Measurements from ENCODE around the gene SNX8.

Gene SNX8

DNA sequence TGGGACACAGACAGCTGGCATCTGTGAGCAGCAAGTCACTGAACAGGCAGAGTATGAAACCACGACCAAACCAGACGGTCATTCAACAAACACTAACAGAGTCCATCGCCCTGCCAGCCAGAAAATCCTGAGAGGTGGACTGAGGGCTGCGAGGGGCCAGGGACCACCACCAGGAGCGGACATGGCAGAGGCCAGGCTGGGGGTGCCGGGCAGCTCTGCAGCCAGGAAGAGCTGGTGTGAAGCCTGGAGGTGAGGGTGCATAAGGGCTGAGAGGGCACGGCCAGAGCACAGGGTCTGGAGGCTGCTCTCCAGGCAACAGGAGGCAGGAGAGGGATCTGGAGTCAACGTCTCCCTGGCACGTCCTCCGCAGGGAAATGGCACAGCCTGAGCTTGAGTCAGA is 97.0 kb downstream of the SNX8 start:
- no peaks in the 10 kb centered on the region for H3K27me3 Mint-ChIP-seq
- no peak for DNase-seq (ENCODE audit: low spot score in 2 of 2)
- H3K9me3 Mint-ChIP-seq, result no peaks in the 10 kb centered on the region
- no peaks in the 10 kb centered on the region for H3K4me1 Mint-ChIP-seq
- ATAC-seq (ENCODE audit: low read depth), result no peak
- peaks cover 38% of the 10 kb centered on the region for H3K36me3 Mint-ChIP-seq
- no peak overlapping the region for H3K27ac Mint-ChIP-seq
- no peak overlapping the region for H3K4me3 Mint-ChIP-seq

DNA sequence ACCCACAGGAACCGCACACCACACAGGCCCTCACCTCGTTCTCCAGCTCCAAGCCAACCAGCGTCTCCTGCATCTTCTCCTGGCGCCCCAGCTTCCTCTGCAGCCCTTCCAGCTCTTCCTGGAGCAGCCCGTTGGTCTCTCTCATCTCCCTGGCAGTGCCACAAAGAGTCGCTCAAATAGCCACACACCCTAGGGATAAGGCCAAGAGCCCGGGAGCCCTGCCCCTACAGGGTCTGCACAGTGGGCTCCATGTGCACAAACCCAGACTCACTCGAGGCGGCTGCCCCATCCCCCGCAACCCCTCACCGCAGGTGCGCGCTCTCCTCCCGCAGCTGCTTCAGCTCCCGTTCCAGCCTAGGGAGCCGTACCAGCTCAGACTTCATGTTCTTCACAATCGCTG is 98.4 kb downstream of the SNX8 start:
- ATAC-seq (ENCODE audit: low read depth) (no peak), DNase-seq (ENCODE audit: low spot score in 2 of 2) (no peak)
- H3K4me1 Mint-ChIP-seq, result peaks cover under 1% of the 10 kb centered on the region
- H3K4me3 Mint-ChIP-seq, result no peak overlapping the region
- H3K9me3 Mint-ChIP-seq, result no peaks in the 10 kb centered on the region
- H3K36me3 Mint-ChIP-seq, result peaks cover 39% of the 10 kb centered on the region
- no peak overlapping the region for H3K27ac Mint-ChIP-seq
- no peaks in the 10 kb centered on the region for H3K27me3 Mint-ChIP-seq

DNA sequence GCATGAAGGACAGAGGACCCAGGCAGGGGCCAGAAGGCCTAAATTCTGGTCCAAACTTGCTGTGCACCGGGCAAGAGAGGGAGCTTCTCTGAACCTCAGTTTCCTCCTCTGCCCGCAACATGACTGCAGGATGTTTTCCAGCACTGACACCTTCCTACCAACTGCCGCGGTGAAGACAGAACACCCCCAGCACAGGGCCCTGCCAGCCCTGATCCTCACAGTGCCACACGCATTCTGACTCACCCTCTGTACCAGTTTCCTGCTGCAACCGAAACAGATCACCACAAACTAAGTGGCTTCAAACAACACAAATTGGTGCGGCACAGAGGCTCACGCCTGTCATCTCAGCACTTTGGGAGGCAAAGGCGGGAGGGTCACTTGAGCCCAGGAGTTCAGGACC is 99.6 kb downstream of the SNX8 start:
- Mint-ChIP-seq H3K9me3 (no peaks in the 10 kb centered on the region), H3K27me3 (no peaks in the 10 kb centered on the region), H3K4me3 (no peak overlapping the region), H3K4me1 (peaks cover 6% of the 10 kb centered on the region), H3K27ac (no peak overlapping the region), H3K36me3 (peaks cover 39% of the 10 kb centered on the region)
- DNase-seq (ENCODE audit: low spot score in 2 of 2) (no peak), ATAC-seq (ENCODE audit: low read depth) (no peak)

DNA sequence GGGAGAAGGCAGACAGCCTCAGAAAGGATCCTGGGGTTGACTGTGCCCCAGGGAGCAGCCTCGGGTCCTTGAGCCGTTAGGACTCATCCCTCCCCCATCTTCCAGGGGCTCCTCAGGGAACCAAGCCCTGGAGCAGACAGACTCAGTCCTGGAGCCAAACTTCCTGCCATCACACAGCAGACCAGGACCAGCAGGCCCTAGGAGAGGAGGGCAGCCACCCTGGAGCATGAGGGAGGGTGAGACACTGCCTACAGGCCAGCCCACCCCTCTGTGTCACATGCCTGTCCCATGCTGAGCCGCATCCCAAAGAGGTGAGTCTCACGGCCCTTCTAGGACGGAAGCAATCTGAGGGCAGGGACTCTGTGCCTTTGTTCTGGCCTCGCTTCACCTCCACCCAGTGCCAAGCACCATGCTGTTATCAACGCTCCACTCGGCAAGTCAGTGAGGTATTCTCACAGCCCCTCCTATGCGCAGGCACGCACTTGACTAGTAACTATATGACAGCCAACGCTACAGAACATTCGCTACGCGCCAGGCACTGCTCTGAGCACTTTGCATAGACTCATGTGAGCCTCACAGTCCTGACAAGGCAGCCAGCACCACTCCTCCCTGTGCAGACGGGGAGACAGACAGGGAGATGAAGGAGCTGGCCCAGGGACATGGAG is 100.6 kb downstream of the SNX8 start:
- DNase-seq (ENCODE audit: low spot score in 2 of 2) (no peak), ATAC-seq (ENCODE audit: low read depth) (no peak)
- Mint-ChIP-seq H3K36me3 (peaks cover 40% of the 10 kb centered on the region), H3K9me3 (no peaks in the 10 kb centered on the region), H3K27ac (no peak overlapping the region), H3K4me3 (no peak overlapping the region), H3K27me3 (no peaks in the 10 kb centered on the region), H3K4me1 (peaks cover 10% of the 10 kb centered on the region)

DNA sequence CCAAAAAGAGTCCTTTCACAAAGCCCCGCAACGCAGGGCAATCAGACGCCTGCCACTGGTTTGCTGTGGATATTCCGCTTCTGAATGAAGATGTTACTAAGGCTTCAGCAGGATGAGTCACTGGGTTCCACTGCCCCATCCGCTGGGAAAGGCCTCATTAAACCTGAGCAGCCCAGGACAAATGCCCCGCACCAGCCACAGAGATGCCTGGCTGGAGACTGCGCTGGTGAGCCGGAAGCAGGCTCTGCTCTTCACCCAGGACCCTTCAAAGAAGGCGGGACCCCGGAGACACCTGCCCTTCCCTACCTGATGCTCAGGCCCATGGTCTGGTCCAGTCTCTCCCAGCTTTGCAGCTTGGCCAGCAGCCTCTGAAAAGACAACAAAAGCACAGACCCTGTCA is 101.3 kb downstream of the SNX8 start:
- peaks cover 40% of the 10 kb centered on the region for H3K36me3 Mint-ChIP-seq

DNA sequence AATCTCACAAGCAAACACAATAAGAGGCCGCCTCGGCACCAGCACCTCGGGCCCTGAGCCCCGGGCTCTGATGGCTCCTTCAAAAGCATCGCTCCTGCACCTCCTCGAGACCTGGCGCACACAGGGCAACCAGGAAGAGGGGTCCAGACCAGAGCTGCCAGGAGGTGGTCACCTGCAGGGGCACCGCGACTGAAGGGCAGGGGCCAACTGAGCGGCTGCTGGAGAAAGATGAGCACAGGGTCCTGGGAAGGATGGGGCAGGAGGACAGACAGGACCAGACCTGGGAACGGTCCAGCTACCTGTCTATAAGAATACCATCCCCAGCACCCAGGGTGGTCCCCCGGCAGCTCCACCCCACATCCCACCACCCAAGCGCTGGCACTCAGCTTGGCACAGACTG is 102.3 kb downstream of the SNX8 start:
- Mint-ChIP-seq H3K27me3 (no peaks in the 10 kb centered on the region), H3K4me1 (peaks cover 10% of the 10 kb centered on the region), H3K27ac (no peak overlapping the region), H3K9me3 (no peaks in the 10 kb centered on the region), H3K4me3 (no peak overlapping the region), H3K36me3 (peaks cover 30% of the 10 kb centered on the region)
- DNase-seq (ENCODE audit: low spot score in 2 of 2) (no peak), ATAC-seq (ENCODE audit: low read depth) (no peak)

More for the DNA sequence above, 101.3 kb downstream of the SNX8 start:
- DNase-seq (ENCODE audit: low spot score in 2 of 2) (no peak), ATAC-seq (ENCODE audit: low read depth) (no peak)
- H3K27ac Mint-ChIP-seq, result no peak overlapping the region
- no peak overlapping the region for H3K4me3 Mint-ChIP-seq
- no peaks in the 10 kb centered on the region for H3K9me3 Mint-ChIP-seq
- H3K4me1 Mint-ChIP-seq, result peaks cover 10% of the 10 kb centered on the region
- H3K27me3 Mint-ChIP-seq, result no peaks in the 10 kb centered on the region

DNA sequence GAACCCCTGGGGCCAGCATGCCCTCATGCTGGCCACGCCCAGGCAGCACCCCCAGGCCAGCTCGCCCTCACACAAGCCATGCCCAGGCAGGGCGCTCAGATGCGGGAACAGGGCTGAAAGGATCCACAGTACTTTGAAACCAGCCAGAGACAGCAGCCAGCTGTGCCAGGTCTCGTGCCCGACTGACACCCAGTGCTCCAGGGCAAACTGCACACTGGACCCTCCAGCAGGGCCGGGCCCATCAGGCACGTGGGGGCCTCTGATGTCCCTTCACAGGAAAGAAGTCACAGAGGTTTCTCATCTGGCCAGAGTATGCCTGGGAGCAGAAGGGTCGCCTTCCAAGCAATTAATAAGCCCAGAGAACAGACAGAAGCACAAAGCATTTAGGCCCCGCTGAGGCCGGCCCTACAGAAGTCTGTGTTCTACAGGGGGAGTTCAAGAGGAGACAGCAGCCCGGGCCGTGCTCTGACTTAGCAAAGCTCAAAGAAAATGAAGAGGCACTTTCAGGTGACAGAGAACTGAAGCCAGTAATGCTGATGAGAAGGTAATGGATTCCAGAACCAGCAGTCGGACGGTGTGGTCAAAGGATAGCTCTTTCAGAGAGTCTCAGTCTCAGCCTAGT is 102.9 kb downstream of the SNX8 start:
- Mint-ChIP-seq H3K9me3 (no peaks in the 10 kb centered on the region), H3K4me3 (no peak overlapping the region), H3K27me3 (no peaks in the 10 kb centered on the region), H3K4me1 (peaks cover 10% of the 10 kb centered on the region), H3K36me3 (peaks cover 30% of the 10 kb centered on the region), H3K27ac (no peak overlapping the region)
- DNase-seq (ENCODE audit: low spot score in 2 of 2) (no peak), ATAC-seq (ENCODE audit: low read depth) (no peak)

DNA sequence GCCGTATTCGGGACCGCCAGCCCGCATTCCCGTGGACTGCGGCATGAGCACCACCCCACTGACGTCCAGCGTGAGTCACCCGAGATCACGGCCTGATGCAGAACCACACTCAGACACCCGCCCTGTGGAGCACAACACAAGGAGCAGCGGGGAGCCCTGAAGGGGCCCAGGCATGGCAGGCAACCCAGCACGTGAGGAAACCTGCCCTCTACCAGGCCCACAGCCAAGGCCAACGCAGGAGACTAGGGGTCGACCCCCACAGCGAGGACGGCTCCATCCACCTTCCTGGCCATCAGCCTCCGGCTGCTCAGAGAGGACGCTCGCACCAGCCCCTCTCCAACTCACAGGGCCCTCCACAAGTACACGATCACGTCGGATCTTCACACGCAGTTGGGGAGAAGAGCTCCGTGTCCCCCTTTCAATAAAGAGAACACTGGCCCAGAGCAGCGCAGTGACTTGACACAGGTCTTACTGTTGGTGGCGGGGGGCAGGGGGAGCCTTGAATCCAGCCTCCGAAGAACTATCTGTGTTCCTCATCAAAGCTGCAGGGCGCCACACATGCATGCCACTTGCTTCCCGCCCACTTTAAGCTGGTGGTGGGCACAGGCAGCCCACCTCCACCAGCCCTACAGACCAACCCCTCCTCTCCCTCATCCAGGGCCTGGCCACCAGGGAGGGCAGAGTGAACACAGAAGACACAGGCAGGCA is 103.5 kb downstream of the SNX8 start:
- Mint-ChIP-seq H3K9me3 (no peaks in the 10 kb centered on the region), H3K36me3 (peaks cover 24% of the 10 kb centered on the region), H3K27me3 (no peaks in the 10 kb centered on the region), H3K4me3 (no peak overlapping the region), H3K27ac (no peak overlapping the region), H3K4me1 (peaks cover 10% of the 10 kb centered on the region)
- no peak for DNase-seq (ENCODE audit: low spot score in 2 of 2)
- no peak for ATAC-seq (ENCODE audit: low read depth)

DNA sequence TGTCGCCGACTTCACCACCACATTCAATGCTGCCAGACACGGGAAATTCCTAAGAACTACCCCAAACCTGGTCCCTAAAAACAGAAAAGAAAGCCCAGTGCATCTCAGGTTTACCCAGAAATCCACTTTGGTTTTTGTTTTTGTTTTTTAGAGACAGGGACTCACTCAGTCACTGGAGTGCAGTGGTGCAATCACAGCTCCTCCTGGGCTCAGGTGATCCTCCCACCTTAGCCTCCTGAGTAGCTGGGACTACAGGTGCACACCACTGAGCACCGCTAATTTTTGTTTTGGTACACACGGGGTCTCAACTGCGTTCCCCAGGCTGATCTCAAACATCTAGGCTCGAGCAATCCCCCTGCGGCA is 104.3 kb downstream of the SNX8 start:
- peaks cover 21% of the 10 kb centered on the region for H3K36me3 Mint-ChIP-seq

DNA sequence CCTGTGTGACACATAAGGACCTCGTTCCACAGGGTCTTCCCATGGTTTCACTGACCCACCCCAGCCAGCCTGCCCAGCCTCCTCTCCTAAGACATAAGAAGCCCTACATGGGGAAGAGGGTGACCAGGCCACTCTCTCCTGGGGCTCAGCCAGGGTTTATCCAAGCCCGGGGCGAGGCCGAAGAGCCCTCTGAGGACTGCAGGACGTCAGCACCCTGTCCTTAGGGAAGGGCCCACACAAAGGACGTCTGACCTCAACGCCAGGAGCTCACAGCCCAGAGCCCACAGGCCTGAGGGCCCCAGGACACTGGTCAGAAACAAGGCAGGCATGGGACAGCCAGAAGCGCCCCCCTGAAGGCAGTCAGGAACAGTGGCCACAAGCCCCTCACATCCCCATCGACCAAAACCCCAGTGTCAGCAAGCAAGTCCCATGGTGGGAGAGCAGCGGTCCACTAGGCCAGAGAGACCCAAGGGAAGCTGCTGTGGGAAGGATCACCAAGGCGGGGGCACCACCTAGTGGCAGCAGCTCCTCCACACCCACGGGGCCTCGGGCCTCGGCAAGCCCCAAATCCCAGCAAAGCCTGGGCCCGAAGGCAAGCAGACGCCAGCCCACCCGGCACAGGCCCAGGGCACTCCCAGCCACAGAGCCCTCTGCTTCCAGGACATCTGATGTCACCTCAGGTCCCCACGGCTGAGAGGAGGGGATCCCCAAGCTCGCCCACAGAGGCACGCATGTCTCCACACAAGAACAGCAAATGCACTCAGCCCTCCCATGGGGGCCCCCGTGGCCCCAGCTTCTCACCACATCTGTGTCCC is 104.9 kb downstream of the SNX8 start:
- Mint-ChIP-seq H3K36me3 (peaks cover 19% of the 10 kb centered on the region), H3K9me3 (no peaks in the 10 kb centered on the region), H3K27ac (peak overlapping the region; percentile 81), H3K27me3 (no peaks in the 10 kb centered on the region), H3K4me3 (no peak overlapping the region), H3K4me1 (peaks cover 11% of the 10 kb centered on the region)
- ATAC-seq (ENCODE audit: low read depth) (peak; percentile 80), DNase-seq (ENCODE audit: low spot score in 2 of 2) (peak; percentile 68)

More for the DNA sequence above, 104.3 kb downstream of the SNX8 start:
- DNase-seq (ENCODE audit: low spot score in 2 of 2) (no peak), ATAC-seq (ENCODE audit: low read depth) (no peak)
- H3K27me3 Mint-ChIP-seq, result no peaks in the 10 kb centered on the region
- H3K4me1 Mint-ChIP-seq, result peaks cover 10% of the 10 kb centered on the region
- H3K9me3 Mint-ChIP-seq, result no peaks in the 10 kb centered on the region
- H3K4me3 Mint-ChIP-seq, result no peak overlapping the region
- H3K27ac Mint-ChIP-seq, result peak overlapping the region; percentile 81

DNA sequence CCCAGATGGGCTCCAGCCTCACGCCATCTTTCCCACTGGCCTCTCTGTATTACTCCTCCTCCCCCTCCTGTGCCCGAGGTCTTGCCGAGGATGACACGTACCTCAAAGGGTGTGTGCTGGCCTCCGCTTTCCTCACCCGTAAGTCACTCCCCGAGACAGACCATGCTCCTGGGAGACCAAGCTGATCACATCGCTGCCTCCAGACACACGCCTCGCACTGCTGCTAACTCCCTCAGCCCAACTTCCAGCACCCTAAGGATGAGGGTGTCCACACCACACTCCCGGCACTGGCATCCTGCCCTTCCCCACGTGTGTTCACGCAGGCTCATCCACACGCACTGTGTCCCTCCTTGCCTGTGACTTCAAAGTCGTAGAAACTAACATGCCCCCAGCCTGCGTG is 105.5 kb downstream of the SNX8 start:
- no peak for DNase-seq (ENCODE audit: low spot score in 2 of 2)
- H3K4me3 Mint-ChIP-seq, result no peak overlapping the region

DNA sequence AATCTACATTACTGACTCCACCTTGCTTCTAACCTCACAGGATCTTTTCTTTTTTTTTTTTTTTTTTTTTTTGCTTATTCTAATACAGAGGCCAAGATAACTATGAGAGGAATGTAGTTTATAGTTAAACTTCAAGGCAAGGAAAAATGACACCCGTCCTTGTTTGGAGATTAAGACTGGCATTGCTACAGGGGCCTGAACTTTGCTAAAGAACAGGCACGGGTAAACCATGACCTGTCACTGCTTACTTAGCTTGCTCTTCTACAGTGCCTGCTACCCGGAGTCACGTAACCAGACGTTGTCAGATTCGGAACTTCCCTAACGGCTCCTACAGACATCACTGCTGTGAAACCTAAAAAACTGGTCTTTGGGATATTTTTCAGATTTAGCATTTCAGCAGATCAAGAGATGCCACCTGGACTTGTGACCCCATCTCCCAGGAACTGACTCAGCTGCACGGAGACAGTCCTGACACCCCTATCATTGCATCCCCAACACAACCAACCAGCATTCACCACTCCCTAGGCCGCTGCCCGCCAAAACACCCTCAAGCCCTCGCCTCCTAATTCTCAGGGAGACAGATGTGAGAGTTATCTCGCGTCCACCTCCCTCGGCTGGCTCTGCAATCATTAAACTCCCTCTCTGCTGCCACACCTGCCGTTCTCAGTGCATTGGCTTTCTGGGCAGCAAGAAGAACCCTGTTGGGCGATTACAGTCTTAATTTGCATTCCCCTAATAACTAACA is 109.0 kb downstream of the SNX8 start:
- Mint-ChIP-seq H3K27me3 (no peaks in the 10 kb centered on the region), H3K36me3 (peaks cover 13% of the 10 kb centered on the region), H3K4me1 (peaks cover 21% of the 10 kb centered on the region), H3K27ac (peak overlapping the region; percentile 67), H3K9me3 (no peaks in the 10 kb centered on the region), H3K4me3 (no peak overlapping the region)
- ATAC-seq (ENCODE audit: low read depth), result no peak
- no peak for DNase-seq (ENCODE audit: low spot score in 2 of 2)

More for the DNA sequence above, 105.5 kb downstream of the SNX8 start:
- H3K27ac Mint-ChIP-seq, result peak overlapping the region; percentile 81
- no peaks in the 10 kb centered on the region for H3K9me3 Mint-ChIP-seq
- H3K36me3 Mint-ChIP-seq, result peaks cover 15% of the 10 kb centered on the region
- H3K4me1 Mint-ChIP-seq, result peaks cover 18% of the 10 kb centered on the region
- ATAC-seq (ENCODE audit: low read depth), result no peak
- H3K27me3 Mint-ChIP-seq, result no peaks in the 10 kb centered on the region

DNA sequence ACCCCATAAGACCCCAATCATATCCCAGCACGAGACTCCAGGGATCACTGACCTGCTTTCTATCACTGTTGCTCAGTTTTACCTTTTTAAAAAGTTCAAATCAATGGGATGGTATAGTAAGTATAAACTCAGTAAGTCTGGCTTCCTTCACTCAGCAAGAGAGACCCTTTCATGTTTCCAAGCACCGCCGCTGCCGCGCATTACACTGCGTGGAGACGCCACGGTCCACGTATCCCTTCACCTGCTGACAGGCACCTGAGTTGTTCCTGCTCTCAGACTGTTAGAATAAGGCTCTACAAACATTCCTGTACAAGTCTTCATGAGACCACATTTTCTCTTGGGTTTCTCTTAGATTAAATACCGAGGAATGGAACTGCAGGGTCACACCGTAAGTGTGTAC is 109.8 kb downstream of the SNX8 start:
- H3K4me3 Mint-ChIP-seq, result no peak overlapping the region
- peaks cover 15% of the 10 kb centered on the region for H3K36me3 Mint-ChIP-seq
- peak overlapping the region; percentile 67 for H3K27ac Mint-ChIP-seq
- H3K27me3 Mint-ChIP-seq, result no peaks in the 10 kb centered on the region
- DNase-seq (ENCODE audit: low spot score in 2 of 2), result no peak
- peaks cover 16% of the 10 kb centered on the region for H3K4me1 Mint-ChIP-seq
- H3K9me3 Mint-ChIP-seq, result no peaks in the 10 kb centered on the region
- ATAC-seq (ENCODE audit: low read depth), result no peak
